Activated naive CD4-positive, alpha-beta T cell (primary cell): ENCODE data around the gene MYOC.
"Not testable (repeated sequence)": the region's sequence is repeated elsewhere in the genome, so short reads cannot be mapped to it uniquely, and the experiment has no call there.

ENCODE experiments used
- DNase-seq, 4 experiments: peaks; one replicate each; lab custom pipeline; 2025; lab: John Stamatoyannopoulos, UW

Gene MYOC

DNA sequence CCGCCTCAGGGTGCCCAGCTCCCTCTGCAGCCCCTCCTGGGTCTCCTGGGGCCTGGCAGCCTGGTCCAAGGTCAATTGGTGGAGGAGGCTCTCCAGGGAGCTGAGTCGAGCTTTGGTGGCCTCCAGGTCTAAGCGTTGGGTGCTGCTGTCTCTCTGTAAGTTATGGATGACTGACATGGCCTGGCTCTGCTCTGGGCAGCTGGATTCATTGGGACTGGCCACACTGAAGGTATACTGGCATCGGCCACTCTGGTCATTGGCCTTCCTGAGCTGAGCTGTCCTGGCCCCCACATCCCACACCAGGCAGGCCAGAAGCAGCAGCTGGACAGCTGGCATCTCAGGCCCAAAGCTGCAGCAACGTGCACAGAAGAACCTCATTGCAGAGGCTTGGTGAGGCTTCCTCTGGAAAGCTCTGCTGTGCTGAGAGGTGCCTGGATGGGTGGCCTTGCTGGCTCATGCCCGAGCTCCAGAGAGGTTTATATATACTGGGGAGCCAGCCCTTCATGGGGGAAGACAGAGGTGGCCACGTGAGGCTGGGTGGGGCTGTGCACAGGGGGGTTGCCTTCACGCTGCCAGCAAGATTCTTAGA, at the start of gene MYOC:
Gene MYOC (minus strand): TSS at position 455 of the 589 bp plus-strand sequence. CDS start 77 bp downstream, at position 378.
- DNase-seq, result no peak

DNA sequence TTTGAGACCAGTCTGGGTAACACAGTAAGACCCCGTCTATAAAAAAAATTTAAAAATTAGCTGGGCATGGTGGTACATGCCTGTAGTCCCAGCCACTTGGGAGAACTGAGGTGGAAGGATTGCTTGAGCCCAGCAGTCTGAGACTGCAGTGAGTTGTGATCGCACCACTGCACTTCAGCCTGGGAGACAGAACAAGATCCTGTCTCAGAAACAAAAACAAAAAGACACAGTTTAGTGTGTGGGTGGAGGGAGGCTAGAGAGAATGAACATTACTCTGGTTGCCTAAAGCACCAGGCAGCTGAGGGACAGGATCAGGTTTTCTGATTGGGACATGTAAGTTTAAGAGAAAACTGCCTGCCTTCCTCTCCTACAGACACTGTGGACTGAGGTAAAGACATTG, 47.0 kb upstream of the MYOC start:
- DNase-seq, result no peak

DNA sequence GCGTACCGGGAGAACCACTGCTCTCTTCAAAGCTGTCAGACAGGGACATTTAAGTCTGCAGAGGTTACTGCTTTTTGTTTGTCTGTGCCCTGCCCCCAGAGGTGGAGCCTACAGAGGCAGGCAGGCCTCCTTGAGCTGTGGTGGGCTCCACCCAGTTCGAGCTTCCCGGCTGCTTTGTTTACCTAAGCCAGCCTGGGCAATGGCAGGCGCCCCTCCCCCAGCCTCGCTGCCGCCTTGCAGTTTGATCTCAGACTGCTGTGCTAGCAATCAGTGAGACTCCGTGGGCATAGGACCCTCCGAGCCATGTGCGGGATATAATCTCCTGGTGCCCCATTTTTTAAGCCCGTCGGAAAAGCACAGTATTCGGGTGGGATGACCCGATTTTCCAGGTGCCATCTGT, 43.3 kb upstream of the MYOC start:
- not testable (repeated sequence) for DNase-seq

DNA sequence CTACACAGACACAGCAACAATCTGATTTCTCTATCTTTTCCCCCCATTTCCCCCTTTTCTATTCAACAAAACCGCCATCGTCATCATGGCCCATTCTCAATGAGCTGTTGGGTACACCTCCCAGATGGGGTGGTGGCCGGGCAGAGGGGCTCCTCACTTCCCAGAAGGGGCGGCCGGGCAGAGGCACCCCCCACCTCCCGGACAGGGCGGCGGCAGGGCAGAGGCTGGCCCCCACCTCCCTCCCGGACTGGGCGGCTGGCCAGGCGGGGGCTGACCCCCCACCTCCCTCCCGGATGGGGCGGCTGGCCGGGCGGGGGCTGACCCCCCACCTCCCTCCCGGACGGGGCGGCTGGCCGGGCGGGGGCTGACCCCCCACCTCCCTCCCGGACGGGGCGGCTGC, 41.1 kb upstream of the MYOC start:
- DNase-seq, result not testable (repeated sequence)

DNA sequence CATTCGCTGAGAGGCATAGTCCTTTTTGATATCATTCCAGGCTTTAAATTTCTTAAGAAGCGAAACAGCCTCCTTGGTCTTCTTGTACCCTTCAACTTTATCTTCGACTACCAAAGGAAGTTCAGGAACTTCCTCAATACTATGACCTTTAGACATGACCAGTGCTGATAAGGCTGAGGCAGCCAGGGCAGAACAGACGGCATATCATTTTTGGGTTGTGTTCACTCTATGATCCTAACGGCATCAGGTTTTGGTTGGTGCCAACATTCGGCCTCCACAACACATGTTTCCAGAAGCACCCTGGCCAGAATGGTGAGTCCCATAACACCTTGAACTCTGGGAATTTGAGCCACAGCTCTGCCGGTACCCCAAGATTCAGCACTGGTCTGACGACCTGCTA, 31.4 kb upstream of the MYOC start:
- DNase-seq, result no peak

DNA sequence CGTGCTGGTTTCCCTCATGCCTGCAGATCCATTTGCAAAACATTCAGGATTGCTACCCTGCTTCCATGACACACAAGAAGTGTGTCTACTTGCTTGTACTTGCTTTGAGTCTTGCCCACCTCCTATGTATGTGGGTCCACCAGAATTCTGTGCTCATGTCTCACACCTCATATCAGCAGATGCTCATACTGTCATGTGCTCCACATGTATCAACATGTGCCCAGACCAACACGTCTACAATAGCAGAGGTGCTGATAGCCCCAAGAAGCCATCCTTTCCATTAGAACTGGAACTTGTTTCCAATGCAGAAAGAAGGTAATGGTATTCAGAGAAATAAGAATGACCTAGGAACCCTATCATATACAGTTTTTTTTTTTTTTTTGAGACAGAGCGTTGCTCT, 27.9 kb upstream of the MYOC start:
- no peak for DNase-seq

DNA sequence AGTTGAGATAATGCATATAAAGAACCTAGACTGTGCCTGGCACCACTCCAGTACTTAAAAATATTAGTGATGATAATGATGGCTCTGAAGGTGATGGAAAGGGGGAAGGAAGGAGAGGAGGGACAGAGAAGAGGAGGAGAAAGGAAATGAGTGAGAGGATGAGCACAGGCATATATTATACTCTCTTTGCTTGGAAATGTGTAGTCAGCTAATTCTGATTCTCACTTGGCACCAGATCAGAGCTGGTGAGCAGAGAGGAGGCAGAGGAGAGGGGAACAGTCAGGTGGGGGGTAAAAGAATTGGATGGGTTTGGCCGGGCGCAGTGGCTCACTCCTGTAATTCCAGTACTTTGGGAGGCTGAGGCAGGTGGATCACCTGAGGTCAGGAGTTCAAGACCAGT, 24.3 kb upstream of the MYOC start:
- no peak for DNase-seq

DNA sequence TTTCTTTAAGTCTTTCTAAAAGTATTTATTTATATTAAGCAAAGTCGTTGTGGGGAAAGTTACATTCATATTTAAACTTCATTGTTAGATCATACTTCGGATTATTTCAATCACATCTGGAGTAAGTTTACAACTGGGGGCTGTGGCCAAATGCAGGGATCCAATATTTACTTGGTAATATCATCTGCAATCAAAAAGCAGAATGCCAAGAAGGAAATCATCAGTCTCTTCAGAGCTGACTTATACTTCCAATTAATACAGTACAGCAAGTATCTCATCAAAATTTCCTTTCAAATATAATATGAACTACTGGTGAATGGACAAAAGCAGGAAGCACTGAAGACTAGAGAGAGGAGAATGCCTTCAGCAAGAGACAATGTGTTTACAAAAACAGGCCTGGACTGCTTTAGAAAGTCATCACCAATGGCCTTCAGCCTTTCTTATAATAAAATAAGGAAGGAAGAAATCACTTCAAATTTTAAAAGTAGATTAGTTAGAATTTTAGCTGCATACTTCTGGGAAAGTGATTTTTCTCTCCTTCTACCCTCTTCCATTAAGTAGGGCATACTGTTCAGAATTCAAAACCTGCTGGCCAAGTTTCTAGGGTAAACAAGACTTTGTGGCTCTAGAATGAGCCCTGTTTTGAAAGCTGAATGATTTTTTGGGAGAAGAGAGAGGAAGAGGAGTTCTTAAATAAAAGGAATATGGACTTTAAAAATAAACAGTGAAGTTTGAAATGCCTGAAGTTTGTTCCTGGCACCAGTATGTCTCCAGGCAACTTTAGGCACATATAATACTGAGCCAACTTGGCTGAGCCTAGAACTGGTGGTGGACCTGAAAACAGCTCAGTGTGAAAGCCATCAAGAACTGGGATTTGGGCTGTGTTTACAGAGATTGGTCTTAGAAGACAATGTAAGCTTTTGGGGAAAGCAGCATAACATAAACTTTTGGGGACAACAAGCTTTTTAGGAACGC, 22.2 kb upstream of the MYOC start:
- DNase-seq, result no peak

DNA sequence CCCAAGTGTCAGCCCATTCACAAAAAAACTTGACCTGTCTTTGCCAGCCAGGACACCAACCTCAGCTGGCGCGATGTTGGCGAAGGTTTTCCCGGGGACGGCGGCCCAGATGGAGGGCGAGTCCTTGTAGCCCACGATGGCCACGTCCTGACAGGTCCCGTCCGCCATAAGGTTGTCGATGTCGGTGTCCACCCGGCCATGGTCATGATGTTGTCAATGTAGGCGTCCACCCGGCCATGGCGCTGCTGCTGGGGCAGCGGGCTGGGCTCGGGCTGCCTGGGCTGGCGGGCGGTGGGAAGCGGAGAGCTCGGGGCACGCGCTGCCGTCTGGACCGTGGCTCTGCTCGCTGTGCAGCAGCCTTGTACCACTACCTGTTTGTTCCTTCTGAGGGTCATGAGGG, 18.3 kb upstream of the MYOC start:
- no peak for DNase-seq

DNA sequence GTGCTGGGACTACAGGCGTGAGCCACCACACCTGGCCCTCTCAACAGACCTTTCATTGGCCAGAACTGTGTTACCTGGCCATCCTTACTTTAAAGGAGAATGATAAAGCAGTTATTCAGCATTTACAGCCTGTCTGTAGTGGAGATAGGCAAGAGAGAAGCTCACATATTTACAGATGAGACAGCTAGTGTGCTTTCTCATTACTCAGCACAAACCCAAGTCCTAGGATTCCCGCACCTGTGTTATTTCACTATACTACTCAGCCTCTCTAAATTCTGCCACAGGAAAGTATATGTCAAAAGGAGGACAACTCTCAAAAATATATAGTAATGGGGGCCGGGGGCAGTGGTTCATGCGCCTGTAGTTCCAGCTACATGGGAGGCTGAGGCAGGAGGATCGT, 15.9 kb upstream of the MYOC start:
- DNase-seq, result no peak

DNA sequence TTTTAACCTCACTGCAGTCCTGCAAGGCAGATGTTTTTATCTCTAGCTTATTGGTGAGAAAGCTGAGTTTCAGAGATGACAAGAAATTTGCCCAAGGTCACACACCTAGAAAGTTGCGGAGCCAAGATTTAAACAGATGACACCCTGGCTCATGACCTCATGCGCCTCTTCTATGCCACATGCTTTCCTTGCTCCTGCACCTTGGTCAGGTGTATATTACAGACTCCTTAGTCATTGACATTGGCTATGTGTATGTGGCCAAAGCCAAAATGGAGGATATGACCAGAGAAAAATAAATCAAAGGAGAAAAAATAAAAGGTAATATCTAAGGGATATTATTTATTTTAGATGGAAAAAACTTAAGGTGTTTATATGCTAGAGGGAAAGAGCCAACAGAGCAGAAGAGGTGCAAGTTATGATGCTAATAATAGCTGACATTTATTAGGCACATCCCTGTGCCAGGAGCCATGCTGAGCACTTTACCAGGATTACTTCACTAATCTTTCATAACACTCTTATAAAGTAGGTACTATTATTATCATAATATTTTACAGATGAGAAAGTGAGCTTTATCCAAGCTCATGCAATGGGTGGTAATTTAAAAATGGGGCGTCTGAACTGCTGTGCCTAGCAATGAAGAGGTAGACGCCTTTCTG, 13.8 kb upstream of the MYOC start:
- DNase-seq, result no peak

DNA sequence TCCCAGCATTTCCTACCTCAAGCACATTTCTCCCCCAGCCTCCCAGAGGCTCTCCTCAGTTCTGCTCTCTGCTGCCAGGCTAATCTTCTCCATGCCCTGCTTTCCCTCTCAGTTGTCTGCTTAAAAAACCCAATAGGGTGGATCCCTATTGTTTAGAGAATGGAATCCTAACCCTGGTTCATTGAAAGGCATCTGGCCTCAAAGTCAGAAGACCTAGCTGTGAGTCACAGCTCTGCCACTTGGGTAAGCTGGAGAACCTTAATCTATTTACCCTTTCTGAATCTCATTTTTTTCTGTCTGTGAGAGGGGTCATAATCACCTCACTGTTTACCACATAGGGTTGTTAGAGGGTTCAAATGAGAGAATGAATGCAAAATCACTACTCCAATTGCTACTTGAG, 12.5 kb upstream of the MYOC start:
- no peak for DNase-seq

DNA sequence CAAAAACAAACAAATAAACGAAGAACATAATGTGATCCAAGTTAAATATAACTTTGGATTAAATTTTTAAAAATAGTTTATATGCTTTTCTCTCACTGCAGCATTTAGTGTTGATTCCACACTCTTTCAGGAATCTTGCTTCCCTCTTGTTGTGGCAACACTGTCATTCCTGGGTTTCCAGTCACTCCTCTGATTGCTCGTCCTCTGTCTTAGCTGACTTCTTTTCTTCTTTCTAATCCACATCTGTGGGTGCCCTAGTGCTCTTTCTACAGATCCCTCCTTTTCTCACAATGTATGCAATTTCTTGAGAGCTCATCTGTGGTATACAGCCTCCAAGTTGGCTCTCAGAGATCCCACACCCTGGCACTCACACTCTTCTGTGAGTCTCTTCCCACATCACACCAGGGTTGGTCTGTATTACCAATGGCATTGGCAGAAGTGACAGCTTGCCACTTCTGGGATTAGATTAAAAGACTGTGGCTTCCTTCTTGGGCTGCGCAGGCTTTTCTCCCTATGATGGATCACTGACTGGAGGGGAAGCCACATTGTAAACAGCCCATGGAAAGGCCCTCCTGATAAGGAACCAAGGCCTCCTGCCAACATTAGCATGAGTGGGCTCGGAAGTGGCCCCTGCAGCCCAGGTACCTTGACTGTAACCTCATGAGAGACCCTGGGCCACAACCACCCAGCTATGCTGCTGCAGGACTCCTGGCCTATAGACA, 11.5 kb upstream of the MYOC start:
- no peak for DNase-seq

DNA sequence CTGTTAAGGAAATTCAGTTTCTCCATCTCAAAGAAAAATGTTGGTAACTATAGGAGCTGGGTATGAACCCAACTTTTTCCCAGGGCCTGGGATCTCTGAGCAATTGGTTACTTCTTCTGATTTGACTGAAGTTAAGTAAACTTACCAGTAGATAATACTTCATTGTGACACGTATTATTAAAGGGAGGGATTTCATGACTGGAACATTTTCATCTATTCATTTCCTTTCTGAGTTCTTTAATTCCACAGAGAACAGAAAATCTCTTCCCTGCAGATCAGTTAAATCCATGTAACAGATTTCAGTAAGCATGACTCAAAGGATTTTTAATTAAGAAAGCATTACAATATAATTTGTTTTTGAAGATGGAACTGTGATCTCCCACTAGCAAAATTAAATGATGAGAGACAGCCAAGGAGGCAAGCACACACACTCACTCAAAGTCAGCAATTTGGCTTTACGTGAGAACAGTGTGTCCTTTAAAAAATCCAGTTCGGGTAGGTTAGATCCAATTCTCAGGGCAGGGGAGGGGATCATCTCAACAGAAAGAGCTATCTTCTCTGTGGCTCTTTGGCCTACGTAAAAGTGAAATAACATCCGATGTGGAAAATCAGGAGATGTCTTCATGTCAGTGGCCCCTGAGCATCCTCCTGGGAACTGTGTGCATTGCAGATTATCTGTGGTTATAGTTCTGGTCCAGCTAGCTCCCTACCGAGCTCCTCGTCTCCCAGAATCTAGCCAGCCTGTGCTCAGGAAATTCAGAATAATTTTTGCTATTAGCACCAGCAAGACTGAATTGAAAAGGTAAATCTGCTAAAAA, 10.8 kb upstream of the MYOC start:
- DNase-seq, result no peak

DNA sequence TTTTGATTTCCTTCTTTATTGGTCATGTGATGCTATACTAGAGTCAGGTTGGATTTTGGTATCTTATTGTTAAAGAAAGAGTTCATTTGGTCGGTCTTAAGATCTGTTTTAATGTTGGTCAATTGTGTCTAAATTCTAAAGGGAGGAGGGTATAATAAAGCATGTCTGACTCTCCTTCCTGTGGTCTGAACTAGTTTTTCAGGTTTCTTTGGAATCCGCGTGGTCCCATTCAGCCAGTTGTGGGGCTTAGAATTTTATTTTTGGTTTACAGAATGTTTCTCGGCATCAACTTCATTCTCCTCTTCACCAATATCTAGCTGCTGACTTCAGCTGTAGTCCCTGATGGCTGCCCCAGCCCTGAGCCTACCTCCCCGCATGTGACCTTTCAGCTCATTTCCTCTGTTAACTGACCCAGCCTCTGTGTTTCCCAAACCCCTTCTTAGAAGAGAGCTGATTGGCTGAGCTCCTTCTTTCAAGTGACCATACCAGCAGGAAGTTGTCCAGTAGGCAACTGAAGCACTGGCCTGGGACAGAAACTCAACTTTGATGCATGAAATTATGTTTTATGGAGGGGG, 8.7 kb upstream of the MYOC start:
- DNase-seq, result no peak

DNA sequence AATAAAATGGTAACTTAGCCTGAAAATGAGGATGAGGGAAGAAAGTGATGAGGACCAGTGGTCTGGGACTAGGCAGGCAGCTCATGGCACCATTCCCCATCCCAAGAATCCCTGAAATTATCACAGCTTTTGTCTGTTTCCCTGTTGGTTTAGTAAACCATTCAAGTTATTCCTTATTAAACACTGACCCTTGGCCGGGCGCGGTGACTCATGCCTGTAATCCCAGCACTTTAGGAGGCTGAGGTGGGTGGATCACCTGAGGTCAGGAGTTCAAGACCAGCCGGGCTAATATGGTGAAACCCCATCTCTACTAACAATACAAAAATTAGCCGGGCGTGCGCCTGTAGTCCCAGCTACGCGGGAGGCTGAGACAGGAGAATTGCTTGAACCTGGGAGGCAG, 3.7 kb upstream of the MYOC start:
- DNase-seq, result not testable (repeated sequence)

DNA sequence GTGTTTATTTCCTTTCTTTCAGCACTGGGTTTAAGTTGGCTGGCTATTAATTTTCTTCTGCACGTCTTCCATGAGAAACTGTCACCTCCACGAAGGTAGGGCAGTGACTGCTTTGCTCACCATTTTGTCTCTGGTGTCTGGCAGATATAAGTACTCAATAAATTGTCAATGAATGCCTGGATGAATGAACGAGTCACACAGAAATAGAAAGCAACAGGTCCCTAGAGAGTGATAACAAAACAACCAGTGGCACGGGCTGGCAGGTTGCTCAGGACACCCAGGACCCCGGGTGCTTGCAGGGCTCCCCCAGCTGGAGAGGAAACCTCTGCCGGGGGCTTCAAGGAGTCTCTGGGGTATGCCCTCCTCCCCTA, 3.2 kb upstream of the MYOC start:
- DNase-seq, result no peak

DNA sequence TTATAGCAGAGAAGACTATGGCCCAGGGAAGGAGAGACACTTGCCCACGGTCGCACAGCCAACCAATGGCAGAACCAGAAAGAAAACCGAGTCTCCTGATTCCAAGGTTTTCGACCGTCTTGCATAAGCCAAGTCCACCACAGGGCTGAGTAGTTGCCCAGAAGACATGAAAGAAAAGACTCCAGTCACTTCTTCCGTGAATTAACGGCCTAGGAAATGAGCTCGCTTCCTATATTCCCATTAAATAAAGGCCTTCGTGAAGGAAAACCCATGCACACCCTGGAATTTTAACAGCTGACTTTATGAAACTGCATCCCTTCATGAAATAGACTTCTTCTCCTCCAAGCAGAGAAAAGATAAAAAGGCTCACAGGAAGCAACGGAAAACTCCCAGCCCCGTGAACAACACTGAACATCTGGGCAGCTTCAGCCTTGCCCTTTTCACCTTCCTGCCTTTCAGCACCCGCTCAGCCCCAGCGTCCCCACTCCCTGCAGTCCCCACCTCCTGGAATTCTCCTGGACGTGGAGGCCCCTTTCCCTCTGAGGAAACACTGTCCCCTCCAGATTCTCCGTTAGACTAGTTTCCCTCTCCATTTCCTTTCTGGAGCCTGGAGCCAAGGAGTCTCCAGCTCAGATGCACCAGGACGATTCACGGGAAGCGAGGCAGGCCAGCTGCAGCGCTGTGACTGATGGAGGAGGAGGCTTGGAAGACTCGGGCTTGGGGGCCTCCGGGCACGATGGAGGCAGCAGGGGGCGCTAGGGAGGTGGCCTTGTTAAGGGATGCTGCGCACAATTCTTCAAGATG, 2.7 kb upstream of the MYOC start:
- DNase-seq, result peak; percentile 34 to 55 (median 46)

DNA sequence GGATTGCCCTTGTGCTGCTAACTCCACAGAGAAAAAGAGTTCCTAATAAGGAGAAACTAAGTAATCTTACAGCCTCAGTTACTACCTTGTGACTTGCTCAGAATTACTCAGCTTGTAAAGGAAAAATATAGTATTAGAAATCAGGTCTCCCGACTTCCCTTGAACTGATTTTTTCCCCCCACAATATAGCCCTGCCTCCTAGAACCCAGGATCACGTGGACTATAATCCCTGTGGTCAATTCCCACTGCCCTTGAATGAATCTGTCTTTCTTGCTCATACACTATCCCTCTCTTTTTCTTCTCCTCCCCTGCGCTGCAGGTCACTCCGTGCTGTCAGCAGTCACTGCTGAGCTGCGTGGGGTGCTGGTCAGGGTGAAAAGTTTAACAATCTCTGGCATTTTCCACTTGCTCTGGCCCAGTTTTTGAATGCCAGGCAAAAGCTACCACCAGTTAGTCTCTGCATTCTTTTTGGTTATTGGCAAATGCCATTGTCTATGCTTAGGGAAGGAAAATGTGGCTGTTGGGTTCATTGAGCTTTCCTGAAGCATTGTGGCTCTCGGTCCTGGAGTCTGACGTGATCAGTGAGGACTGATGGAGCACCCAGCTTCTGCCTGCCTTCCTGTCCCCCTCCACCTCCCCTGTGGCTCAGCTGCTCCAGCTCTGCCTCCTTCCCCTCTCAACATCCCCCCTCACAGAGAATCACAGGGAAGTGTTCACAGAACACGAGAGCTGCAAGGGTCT, 1.9 kb upstream of the MYOC start:
- no peak for DNase-seq

DNA sequence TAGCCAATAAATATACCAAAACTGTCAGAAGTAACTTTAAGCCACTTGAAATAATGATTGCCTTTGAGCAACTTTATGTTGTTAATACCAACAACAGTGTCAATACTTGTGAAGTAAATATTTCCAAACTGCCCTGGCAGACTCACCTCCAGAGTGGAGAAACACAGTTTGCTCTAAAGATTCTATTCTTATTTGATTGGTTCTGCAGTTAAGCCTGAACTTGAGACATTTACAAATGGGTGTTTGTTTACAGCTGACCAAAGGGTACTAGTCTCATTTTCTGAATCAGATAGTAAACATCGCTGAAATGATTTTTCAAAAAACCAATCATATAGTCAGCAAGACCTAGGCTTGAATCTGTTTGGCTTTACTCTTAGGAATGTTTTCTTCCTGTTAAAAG, 1.3 kb upstream of the MYOC start:
- no peak for DNase-seq
